H1 (cell line): ENCODE measurements around the gene KRT24. TPM values are rescaled to one million over a fixed set of nuclear protein-coding genes. Genes with fewer than 3 reads are reported as not detected.

Source experiments
- CTBP2 ChIP-seq: IDR thresholded peaks from 2 replicates; pipeline ENCODE4 v1.7.0; 2011; ENCODE audit warnings: borderline replicate concordance, mild to moderate bottlenecking, moderate library complexity, mixed read lengths, low read length; ENCODE audit not compliant: insufficient read depth, insufficient read length
- EZH2 ChIP-seq: fragments of 200-600 bp; sonication (generic); IDR thresholded peaks from 2 replicates; pipeline ENCODE4 v1.7.1; 2012; ENCODE audit warnings: low read depth, mild to moderate bottlenecking, moderate library complexity, low read length, inconsistent platforms; ENCODE audit not compliant: severe bottlenecking
- PHF8 ChIP-seq: fragments of 200-600 bp; sonication (generic); conservative IDR thresholded peaks from 2 replicates; pipeline ENCODE4 v1.7.1; 2012; ENCODE audit warnings: low read depth, mild to moderate bottlenecking, inconsistent platforms, low read length, moderate library complexity
- RBBP5 ChIP-seq: IDR thresholded peaks from 2 replicates; pipeline ENCODE4 v1.7.1; 2012; ENCODE audit warnings: low read depth, mild to moderate bottlenecking, inconsistent platforms, low read length, moderate library complexity, borderline replicate concordance
- RNF2 ChIP-seq: fragments of 200-900, 300-1000 bp; sonication (generic); IDR thresholded peaks from 2 replicates; pipeline ENCODE4 v1.7.1; 2016; ENCODE audit warnings: borderline replicate concordance, low read depth, mild to moderate bottlenecking, antibody characterized with exemption, low read length; ENCODE audit not compliant: poor library complexity, severe bottlenecking; ENCODE audit errors: missing control alignments
- RXRA ChIP-seq: IDR thresholded peaks from 2 replicates; pipeline ENCODE4 v1.6.1; 2011; ENCODE audit warnings: low read depth, mild to moderate bottlenecking, low read length, moderate library complexity; ENCODE audit not compliant: insufficient read depth
- TAF1 ChIP-seq: IDR thresholded peaks from 2 replicates; pipeline ENCODE4 v1.6.1; 2011; ENCODE audit warnings: mild to moderate bottlenecking, low read depth, low read length
- polyA plus RNA-seq, 7 experiments: library from polyadenylated mRNA; depleted of rRNA in 3 of 7; stranded (reverse) in 5 of 7; unstranded in 2 of 7; fragments of >200 nt in 5 of 7; fragments of 200-250 nt in 2 of 7; gene quantifications; 1 replicate in 5 of 7; 2 replicates in 1 of 7; 4 replicates in 1 of 7; pipeline versions ENCODE4 v1.2.1 to v1.2.3, GENCODE V29; 2011 to 2013; ENCODE audit warnings: missing spikeins in 2 of 7, mixed read lengths in 2 of 7
- total RNA-seq: library from RNA; stranded (reverse); fragmentation: NEBNext Ultra II Directional; extraction: Animal tissue kit (Norgen Biotek cat#: 25700); gene quantifications from 2 replicates; pipeline ENCODE4 v1.2.1, GENCODE V29; 2021
- TF ChIP-seq, protein P1 (sequence below): IDR thresholded peaks from 2 replicates; pipeline ENCODE4 v1.6.1; 2012; ENCODE audit warnings: inconsistent platforms

KRT24 gene
- total and polyA plus RNA-seq, 2 of the 8 experiments (the other 6 are each of a cell fraction or from before 2014, with no cell fraction given), result not detected

DNA sequence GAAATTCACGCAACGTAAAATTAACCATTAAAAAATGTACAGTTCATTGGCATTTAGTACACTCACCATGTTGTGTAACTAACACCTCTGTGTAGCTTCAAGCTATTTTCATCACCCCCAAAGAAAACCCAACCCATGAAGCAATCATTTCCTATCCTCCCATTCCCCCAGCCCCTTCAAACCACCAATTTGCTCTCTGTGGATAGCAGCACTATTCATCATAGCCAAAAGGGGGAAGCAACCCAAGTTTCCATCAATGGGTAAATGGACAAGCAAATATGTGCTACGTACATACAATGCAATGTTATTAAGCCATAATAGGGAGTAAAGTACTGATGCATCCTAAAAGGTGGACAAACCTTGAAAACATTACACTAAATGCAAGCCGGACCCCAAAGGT, 27.6 kb downstream of the KRT24 start (continued):
- TF ChIP-seq RXRA (no peak), RNF2 (no peak), TAF1 (no peak), RBBP5 (no peak), EZH2 (no peak), PHF8 (no peak), CTBP2 (no peak)
- TF ChIP-seq, protein P1, sequence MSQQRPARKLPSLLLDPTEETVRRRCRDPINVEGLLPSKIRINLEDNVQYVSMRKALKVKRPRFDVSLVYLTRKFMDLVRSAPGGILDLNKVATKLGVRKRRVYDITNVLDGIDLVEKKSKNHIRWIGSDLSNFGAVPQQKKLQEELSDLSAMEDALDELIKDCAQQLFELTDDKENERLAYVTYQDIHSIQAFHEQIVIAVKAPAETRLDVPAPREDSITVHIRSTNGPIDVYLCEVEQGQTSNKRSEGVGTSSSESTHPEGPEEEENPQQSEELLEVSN, result no peak
